HEK293T (cell line): ENCODE data around the gene CENPH.

Experiments
- LEF1 ChIP-seq: fragments of 450-650 bp; IDR thresholded peaks from 2 replicates; pipeline ENCODE4 v1.6.1; 2017; ENCODE audit warnings: mild to moderate bottlenecking, borderline replicate concordance
- SP1 ChIP-seq: fragments of 450-650 bp; IDR thresholded peaks from 2 replicates; pipeline ENCODE4 v1.6.1; 2017

GRCh38 chr5:69152731-69153130, 36.7 kb upstream of the CENPH start:
- TF ChIP-seq SP1 (no peak), LEF1 (no peak)
